ENCODE measurements around the gene APOD. TPM values are rescaled to one million over a fixed set of nuclear protein-coding genes. Genes with fewer than 3 reads are reported as not detected.
"Not testable (repeated sequence)": the region's sequence is repeated elsewhere in the genome, so short reads cannot be mapped to it uniquely, and the experiment has no call there.

Gene APOD
- total and polyA plus RNA-seq, 2 experiments from 2014 or later = 9.6 to 27.9 TPM

DNA sequence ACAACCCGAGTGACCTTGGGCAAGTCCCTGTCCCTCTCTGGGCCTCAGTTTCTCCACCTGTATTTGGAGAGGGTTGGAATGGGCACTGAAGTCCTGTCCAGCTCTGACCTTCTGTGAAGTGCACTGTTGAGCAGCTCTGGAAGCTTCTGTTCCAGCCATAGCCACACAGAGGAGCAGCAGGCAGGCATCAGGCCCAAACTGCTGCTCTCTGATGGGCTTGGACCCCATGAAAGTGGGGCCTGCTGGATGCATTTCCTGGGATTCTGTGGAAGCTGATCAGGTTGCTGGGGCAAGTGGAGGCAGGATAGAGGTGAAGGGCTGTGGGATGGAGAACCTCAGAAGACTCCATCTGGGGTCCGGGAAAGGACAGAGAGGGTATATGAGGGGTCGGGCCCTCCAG is 36.7 kb upstream of the APOD start:
- not testable (repeated sequence) for H3K4me3 ChIP-seq; H3K36me3 ChIP-seq (replicated peaks; ENCODE audit: insufficient read depth, low read depth); H3K4me1 ChIP-seq (ENCODE audit: insufficient read depth); H3K9me3 ChIP-seq (ENCODE audit: low read depth); H3K4me2 ChIP-seq; H2AFZ ChIP-seq; H3K27me3 ChIP-seq; H3K27ac ChIP-seq; H4K20me1 ChIP-seq (ENCODE audit: insufficient read depth, poor library complexity, severe bottlenecking); H3K79me2 ChIP-seq; H3K9me2 ChIP-seq (replicated peaks; ENCODE audit: insufficient read depth); DNase-seq (ENCODE audit: low spot score)
- WGBS (ENCODE audit: low lambda C conversion rate, missing lambda C conversion rate) = 92% methylated on average over 3 of the region's 3 CpGs

DNA sequence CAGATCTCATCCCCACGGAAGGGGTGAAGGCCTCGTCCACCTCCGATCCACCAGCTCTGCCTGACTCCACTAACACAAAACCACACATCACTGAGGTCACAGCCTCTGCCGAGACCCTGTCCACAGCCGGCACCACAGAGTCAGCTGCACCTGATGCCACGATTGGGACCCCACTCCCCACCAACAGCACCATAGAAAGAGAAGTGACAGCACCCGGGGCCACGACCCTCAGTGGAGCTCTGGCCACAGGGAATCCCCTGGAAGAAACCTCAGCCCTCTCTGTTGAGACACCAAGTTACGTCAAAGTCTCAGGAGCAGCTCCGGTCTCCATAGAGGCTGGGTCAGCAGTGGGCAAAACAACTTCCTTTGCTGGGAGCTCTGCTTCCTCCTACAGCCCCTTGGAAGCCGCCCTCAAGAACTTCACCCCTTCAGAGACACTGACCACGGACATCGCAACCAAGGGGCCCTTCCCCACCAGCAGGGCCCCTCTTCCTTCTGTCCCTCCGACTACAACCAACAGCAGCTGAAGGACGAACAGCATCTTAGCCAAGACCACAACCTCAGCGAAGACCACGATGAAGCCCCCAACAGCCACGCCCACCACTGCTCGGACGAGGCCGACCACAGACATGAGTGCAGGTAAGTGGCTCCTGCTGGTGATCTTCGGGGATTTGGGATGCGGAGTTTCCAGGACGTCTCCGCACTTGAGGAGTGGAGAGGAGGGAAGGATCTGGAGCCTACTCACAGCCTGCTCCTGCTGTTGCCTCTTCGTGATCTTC is 36.0 kb upstream of the APOD start:
- H2AFZ ChIP-seq; H3K27me3 ChIP-seq; H3K4me3 ChIP-seq; DNase-seq (ENCODE audit: low spot score); H3K9me3 ChIP-seq (ENCODE audit: low read depth); H3K4me1 ChIP-seq (ENCODE audit: insufficient read depth); H3K79me2 ChIP-seq; H4K20me1 ChIP-seq (ENCODE audit: insufficient read depth, poor library complexity, severe bottlenecking); H3K27ac ChIP-seq; H3K4me2 ChIP-seq; H3K9me2 ChIP-seq (replicated peaks; ENCODE audit: insufficient read depth); H3K36me3 ChIP-seq (replicated peaks; ENCODE audit: insufficient read depth, low read depth): not testable (repeated sequence)
- 90% methylated on average over 26 of the region's 26 CpGs for WGBS (ENCODE audit: low lambda C conversion rate, missing lambda C conversion rate)

- not testable (repeated sequence) for H3K9me3 ChIP-seq (ENCODE audit: low read depth); H3K36me3 ChIP-seq (replicated peaks; ENCODE audit: insufficient read depth, low read depth); H3K79me2 ChIP-seq; H3K27me3 ChIP-seq; H3K4me3 ChIP-seq; H3K27ac ChIP-seq; H3K4me1 ChIP-seq (ENCODE audit: insufficient read depth); DNase-seq (ENCODE audit: low spot score); H3K4me2 ChIP-seq; H3K9me2 ChIP-seq (replicated peaks; ENCODE audit: insufficient read depth); H4K20me1 ChIP-seq (ENCODE audit: insufficient read depth, poor library complexity, severe bottlenecking); H2AFZ ChIP-seq
- 82% methylated on average over 25 of the region's 28 CpGs for WGBS (ENCODE audit: low lambda C conversion rate, missing lambda C conversion rate)
These were observed 34.3 kb upstream of the APOD start for GRCh38 chr3:195617784-195618659.

DNA sequence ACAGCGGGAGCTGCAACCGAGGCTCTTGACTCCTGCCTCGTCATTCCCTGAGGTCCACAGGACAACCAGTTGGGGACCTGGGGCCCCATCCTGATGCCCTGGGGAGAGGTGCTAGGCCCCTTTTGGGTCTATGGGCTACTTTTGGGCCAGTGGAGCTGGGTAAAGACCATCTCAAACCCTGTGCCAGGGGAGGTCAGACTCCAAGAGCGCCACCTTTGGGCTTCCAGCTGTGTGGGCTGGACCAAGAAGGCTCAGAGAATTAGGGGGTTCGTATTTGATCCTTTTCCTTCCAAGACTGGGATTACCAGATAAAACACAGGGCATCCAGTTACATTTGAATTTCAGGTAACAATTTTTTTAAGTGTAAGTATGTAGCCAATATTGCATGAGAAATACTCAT is 33.4 kb upstream of the APOD start:
- H4K20me1 ChIP-seq (ENCODE audit: insufficient read depth, poor library complexity, severe bottlenecking); H3K4me2 ChIP-seq; H3K27ac ChIP-seq; H3K79me2 ChIP-seq; H3K4me3 ChIP-seq; H3K4me1 ChIP-seq (ENCODE audit: insufficient read depth); H3K9me2 ChIP-seq (replicated peaks; ENCODE audit: insufficient read depth); DNase-seq (ENCODE audit: low spot score); H3K36me3 ChIP-seq (replicated peaks; ENCODE audit: insufficient read depth, low read depth); H2AFZ ChIP-seq; H3K27me3 ChIP-seq; H3K9me3 ChIP-seq (ENCODE audit: low read depth): not testable (repeated sequence)
- WGBS (ENCODE audit: low lambda C conversion rate, missing lambda C conversion rate) = 94% methylated on average over 5 of the region's 5 CpGs

DNA sequence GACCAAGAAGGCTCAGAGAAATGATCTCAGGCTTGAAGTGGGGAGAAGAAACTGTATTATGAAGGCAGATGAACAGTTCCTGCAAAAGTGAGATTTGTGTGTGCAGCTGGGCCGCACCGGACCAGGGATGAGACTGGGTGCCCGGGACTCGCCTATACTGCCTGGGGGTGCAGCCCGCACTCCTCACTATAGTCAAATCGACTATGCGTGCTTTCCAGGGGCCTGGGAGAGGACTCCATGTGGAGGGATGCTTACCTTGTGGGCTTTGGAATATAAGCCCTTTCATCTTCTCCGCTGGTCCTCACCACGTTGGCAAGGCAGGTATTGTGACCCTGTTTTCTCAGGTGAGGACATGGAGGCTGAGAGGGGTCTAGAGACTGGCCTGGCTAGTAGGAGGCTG is 32.9 kb upstream of the APOD start:
- no peak overlapping the region for H3K27ac ChIP-seq
- H3K36me3 ChIP-seq (replicated peaks; ENCODE audit: insufficient read depth, low read depth) = no peaks in the 10 kb centered on the region

GRCh38 chr3:195615952-195616537 is 32.3 kb upstream of the APOD start:
- DNase-seq (ENCODE audit: low spot score); H2AFZ ChIP-seq; H3K27me3 ChIP-seq; H3K9me2 ChIP-seq (replicated peaks; ENCODE audit: insufficient read depth); H3K9me3 ChIP-seq (ENCODE audit: low read depth); H3K36me3 ChIP-seq (replicated peaks; ENCODE audit: insufficient read depth, low read depth); H3K4me2 ChIP-seq; H4K20me1 ChIP-seq (ENCODE audit: insufficient read depth, poor library complexity, severe bottlenecking); H3K27ac ChIP-seq; H3K79me2 ChIP-seq; H3K4me1 ChIP-seq (ENCODE audit: insufficient read depth); H3K4me3 ChIP-seq: not testable (repeated sequence)
- 77% methylated on average over 8 of the region's 15 CpGs for WGBS (ENCODE audit: low lambda C conversion rate, missing lambda C conversion rate)

More for the DNA sequence above, 32.9 kb upstream of the APOD start:
- Histone ChIP-seq H3K9me2 (replicated peaks; ENCODE audit: insufficient read depth) (no peaks in the 10 kb centered on the region), H3K4me2 (no peak overlapping the region), H4K20me1 (ENCODE audit: insufficient read depth, poor library complexity, severe bottlenecking) (no peaks in the 10 kb centered on the region), H3K4me1 (ENCODE audit: insufficient read depth) (no peaks in the 10 kb centered on the region), H3K9me3 (ENCODE audit: low read depth) (no peaks in the 10 kb centered on the region), H3K4me3 (no peak overlapping the region), H3K79me2 (no peaks in the 10 kb centered on the region), H3K27me3 (no peaks in the 10 kb centered on the region), H2AFZ (no peak overlapping the region)
- WGBS (ENCODE audit: low lambda C conversion rate, missing lambda C conversion rate) = 89% methylated on average over 9 of the region's 9 CpGs
- TF ChIP-seq EZH2 (IDR thresholded peaks at IDR 0.05; ENCODE audit: borderline replicate concordance) (no peak), CTCF (IDR thresholded peaks at IDR 0.05; ENCODE audit: poor library complexity) (no peak), EZH2phosphoT487 (IDR thresholded peaks at IDR 0.05; ENCODE audit: low read depth, severe bottlenecking, unreplicated experiment) (no peak)
- DNase-seq (ENCODE audit: low spot score) = no peak

DNA sequence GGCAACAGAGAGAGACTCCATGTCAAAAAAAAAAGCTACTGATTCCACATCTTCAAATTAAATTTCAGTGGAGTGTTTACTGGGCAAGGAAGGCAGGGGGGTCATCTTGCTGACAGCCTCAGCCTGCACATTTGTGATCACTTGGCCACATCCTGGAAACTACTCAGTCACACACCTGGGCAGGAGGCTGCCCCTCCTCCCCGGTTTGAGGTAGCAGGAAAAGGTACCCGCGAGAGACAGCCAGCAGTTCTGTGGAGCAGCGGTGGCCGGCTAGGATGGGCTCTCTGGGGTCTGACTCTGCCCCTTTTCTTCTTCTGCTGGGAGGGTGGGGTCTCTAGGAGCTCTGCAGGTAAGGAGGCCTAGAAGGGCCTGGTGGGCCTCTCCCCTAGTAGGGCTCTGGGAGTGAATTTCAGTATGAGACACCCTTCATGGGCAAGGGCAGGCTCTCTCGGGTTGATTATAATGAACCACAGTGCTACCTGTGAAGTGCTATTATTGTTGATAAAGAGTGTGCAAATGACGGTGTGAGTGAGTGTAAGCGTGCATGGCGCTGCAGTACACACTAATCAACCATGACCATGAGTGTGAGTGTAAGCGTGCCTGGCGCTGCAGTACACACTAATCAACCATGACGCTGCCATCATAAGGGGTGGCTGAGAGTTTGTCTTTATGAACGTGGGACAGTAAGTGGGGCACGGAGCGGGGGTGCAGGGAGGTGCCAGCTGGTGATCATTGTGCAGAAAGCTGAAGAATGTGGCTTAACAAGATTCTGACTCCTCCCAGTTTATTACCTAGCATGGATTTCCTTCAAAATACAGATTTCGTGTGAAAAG is 31.1 kb upstream of the APOD start:
- not testable (repeated sequence) for DNase-seq (ENCODE audit: low spot score); H4K20me1 ChIP-seq (ENCODE audit: insufficient read depth, poor library complexity, severe bottlenecking); H3K4me3 ChIP-seq; H3K27me3 ChIP-seq; H3K9me3 ChIP-seq (ENCODE audit: low read depth); H3K4me1 ChIP-seq (ENCODE audit: insufficient read depth); H3K79me2 ChIP-seq; H3K4me2 ChIP-seq; H3K9me2 ChIP-seq (replicated peaks; ENCODE audit: insufficient read depth); H3K27ac ChIP-seq; H2AFZ ChIP-seq; H3K36me3 ChIP-seq (replicated peaks; ENCODE audit: insufficient read depth, low read depth)
- WGBS (ENCODE audit: low lambda C conversion rate, missing lambda C conversion rate) = 88% methylated on average over 14 of the region's 16 CpGs

Measured in hepatocyte (in vitro differentiated cells).